ENCODE data around the gene SMAD2.
"Not testable (repeated sequence)": the region's sequence is repeated elsewhere in the genome, so short reads cannot be mapped to it uniquely, and the experiment has no call there.

- TF ChIP-seq CTCF, POLR2A (IDR thresholded peaks at IDR 0.05): not testable (repeated sequence)
Observed at GRCh38 chr18:47767198-47767597, 163.3 kb downstream of the SMAD2 start.

All from adrenal gland (tissue), 5 donors.